NB4 (cell line): ENCODE data around the gene ARAP3.

Experiments used
- CTCF ChIP-seq: IDR thresholded peaks from one replicate; pipeline ENCODE4 v1.5.1; 2012; ENCODE audit warnings: low read depth, low read length
- POLR2A ChIP-seq: IDR thresholded peaks from 2 replicates; pipeline ENCODE4 v1.6.1; 2011; ENCODE audit warnings: mild to moderate bottlenecking; ENCODE audit not compliant: insufficient read length; ENCODE audit errors: extremely low read depth
- TF ChIP-seq, protein P1 (sequence below): IDR thresholded peaks from 2 replicates; pipeline ENCODE4 v1.6.1; 2011; ENCODE audit warnings: low read depth, low read length

GRCh38 chr5:141672071-141672840 lies 9.8 kb downstream of the ARAP3 start:
- no peak for TF ChIP-seq CTCF
- no peak for TF ChIP-seq POLR2A
- TF ChIP-seq, protein P1, sequence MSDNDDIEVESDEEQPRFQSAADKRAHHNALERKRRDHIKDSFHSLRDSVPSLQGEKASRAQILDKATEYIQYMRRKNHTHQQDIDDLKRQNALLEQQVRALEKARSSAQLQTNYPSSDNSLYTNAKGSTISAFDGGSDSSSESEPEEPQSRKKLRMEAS = no peak
